Measurements from ENCODE around the gene SMYD3.

Gene SMYD3

DNA sequence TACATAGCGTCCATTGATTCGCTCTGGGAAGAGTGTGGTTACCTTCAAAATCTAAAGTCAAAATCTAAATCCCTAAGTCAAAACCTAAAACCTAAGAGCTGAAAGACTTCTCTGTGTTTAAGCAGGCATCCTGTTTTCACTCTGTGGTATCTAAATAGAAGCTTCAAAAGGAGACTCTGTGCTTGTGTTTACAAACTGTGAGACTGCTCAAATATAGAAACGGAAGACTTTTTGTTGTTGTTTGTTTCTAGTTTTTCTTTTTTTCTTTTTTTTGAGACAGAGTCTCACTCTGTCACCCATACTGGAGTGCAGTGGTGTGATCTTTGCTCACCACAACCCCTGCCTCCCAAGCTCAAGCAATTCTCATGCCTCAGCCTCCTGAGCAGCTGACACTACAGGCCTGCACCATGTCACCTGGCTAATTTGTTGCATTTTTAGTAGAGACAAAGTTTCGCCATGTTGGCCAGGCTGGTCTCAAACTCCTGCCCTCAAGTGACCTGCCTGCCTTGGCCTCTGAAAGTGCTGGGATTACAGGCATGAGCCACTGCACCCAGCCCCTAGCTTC, 425.9 kb downstream of the SMYD3 start:
- no peak overlapping the region for H3K4me3 ChIP-seq (ENCODE audit: insufficient read depth in 1 of 2, low read depth in 1 of 2, low read length in 2 of 2)
- H3K4ac ChIP-seq (ENCODE audit: low read depth in 1 of 2, low read length in 2 of 2), result no peak overlapping the region
- no peak overlapping the region for H3K18ac ChIP-seq (ENCODE audit: low read depth in 1 of 2, low read length in 2 of 2)
- no peak overlapping the region for H2BK5ac ChIP-seq (ENCODE audit: low read depth, low read length, poor library complexity, severe bottlenecking)
- WGBS, result 83% methylated on average over 1 of the region's 4 CpGs
- H3K9me3 ChIP-seq (ENCODE audit: control insufficient read depth, low read length), result peaks cover 8% of the 10 kb centered on the region
- H2BK15ac ChIP-seq (ENCODE audit: low read depth, poor library complexity, severe bottlenecking), result no peak overlapping the region
- H3K23ac ChIP-seq (ENCODE audit: low read length in 2 of 2), result no peak overlapping the region
- no peaks in the 10 kb centered on the region for H3K79me1 ChIP-seq (replicated peaks; ENCODE audit: low read length, poor library complexity, severe bottlenecking)
- DNase-seq, result no peak
- H2AFZ ChIP-seq (ENCODE audit: low read depth, low read length), result no peak overlapping the region
- no peak overlapping the region for H2BK120ac ChIP-seq (ENCODE audit: low read depth, low read length)
- H3K4me1 ChIP-seq (ENCODE audit: control insufficient read depth, insufficient read depth, low read depth, low read length), result no peaks in the 10 kb centered on the region
- no peak overlapping the region for H2BK12ac ChIP-seq (ENCODE audit: low read length in 2 of 2)
- H3K4me2 ChIP-seq (ENCODE audit: low read length, poor library complexity, severe bottlenecking), result no peak overlapping the region
- no peak overlapping the region for H3K9ac ChIP-seq (ENCODE audit: low read length)
- no peak overlapping the region for H4K91ac ChIP-seq (ENCODE audit: low read length)
- no peaks in the 10 kb centered on the region for H3K27me3 ChIP-seq (ENCODE audit: control insufficient read depth in 1 of 2, insufficient read depth in 1 of 2, low read length in 2 of 2)
- H3K36me3 ChIP-seq (ENCODE audit: control insufficient read depth in 1 of 2, insufficient read depth in 2 of 2, low read depth in 1 of 2, low read length in 2 of 2), result no peaks in the 10 kb centered on the region
- no peak overlapping the region for H3K27ac ChIP-seq (ENCODE audit: low read length, poor library complexity, severe bottlenecking)
- no peak overlapping the region for H3K14ac ChIP-seq (ENCODE audit: low read length in 2 of 2)
- H2AK5ac ChIP-seq (ENCODE audit: low read length, severe bottlenecking), result no peak overlapping the region
- H4K8ac ChIP-seq (ENCODE audit: low read length), result no peak overlapping the region

DNA sequence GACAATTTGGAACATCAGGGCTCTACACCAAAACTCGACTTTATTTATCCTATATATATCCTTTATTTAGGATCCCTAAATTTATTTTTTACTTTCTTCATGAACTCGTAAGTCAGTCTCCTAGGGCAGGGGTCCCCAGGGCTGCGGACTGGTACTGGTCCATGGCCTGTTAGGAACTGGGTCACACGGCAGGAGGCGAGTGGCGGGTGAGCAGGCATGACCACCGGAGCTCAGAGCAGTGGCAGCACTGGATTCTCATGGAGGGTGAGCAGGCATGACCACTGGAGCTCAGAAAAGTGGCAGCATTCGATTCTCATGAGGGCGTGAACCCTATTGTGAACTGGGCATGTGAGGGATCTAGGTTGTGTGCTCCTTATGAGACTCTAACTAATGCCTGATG, 427.0 kb downstream of the SMYD3 start:
- H2AK5ac ChIP-seq (ENCODE audit: low read length, severe bottlenecking), result no peak overlapping the region
- no peak overlapping the region for H3K23ac ChIP-seq (ENCODE audit: low read length in 2 of 2)
- H3K18ac ChIP-seq (ENCODE audit: low read depth in 1 of 2, low read length in 2 of 2), result no peak overlapping the region
- DNase-seq, result no peak
- H3K9ac ChIP-seq (ENCODE audit: low read length), result no peak overlapping the region
- H3K14ac ChIP-seq (ENCODE audit: low read length in 2 of 2), result no peak overlapping the region
- no peak overlapping the region for H4K8ac ChIP-seq (ENCODE audit: low read length)
- no peak overlapping the region for H2AFZ ChIP-seq (ENCODE audit: low read depth, low read length)
- no peak overlapping the region for H3K4me3 ChIP-seq (ENCODE audit: insufficient read depth in 1 of 2, low read depth in 1 of 2, low read length in 2 of 2)
- no peak overlapping the region for H2BK15ac ChIP-seq (ENCODE audit: low read depth, poor library complexity, severe bottlenecking)
- no peak overlapping the region for H2BK5ac ChIP-seq (ENCODE audit: low read depth, low read length, poor library complexity, severe bottlenecking)
- H3K27ac ChIP-seq (ENCODE audit: low read length, poor library complexity, severe bottlenecking), result no peak overlapping the region
- no peaks in the 10 kb centered on the region for H3K36me3 ChIP-seq (ENCODE audit: control insufficient read depth in 1 of 2, insufficient read depth in 2 of 2, low read depth in 1 of 2, low read length in 2 of 2)
- peak overlapping the region; percentile 4 for H4K91ac ChIP-seq (ENCODE audit: low read length)
- H3K9me3 ChIP-seq (ENCODE audit: control insufficient read depth, low read length), result peaks cover 8% of the 10 kb centered on the region
- no peak overlapping the region for H3K4me2 ChIP-seq (ENCODE audit: low read length, poor library complexity, severe bottlenecking)
- no peaks in the 10 kb centered on the region for H3K4me1 ChIP-seq (ENCODE audit: control insufficient read depth, insufficient read depth, low read depth, low read length)
- no peak overlapping the region for H3K4ac ChIP-seq (ENCODE audit: low read depth in 1 of 2, low read length in 2 of 2)
- H3K79me1 ChIP-seq (replicated peaks; ENCODE audit: low read length, poor library complexity, severe bottlenecking), result no peaks in the 10 kb centered on the region
- H2BK12ac ChIP-seq (ENCODE audit: low read length in 2 of 2), result no peak overlapping the region
- H2BK120ac ChIP-seq (ENCODE audit: low read depth, low read length), result no peak overlapping the region
- no peaks in the 10 kb centered on the region for H3K27me3 ChIP-seq (ENCODE audit: control insufficient read depth in 1 of 2, insufficient read depth in 1 of 2, low read length in 2 of 2)
- WGBS, result 98% methylated on average over 6 of the region's 9 CpGs

DNA sequence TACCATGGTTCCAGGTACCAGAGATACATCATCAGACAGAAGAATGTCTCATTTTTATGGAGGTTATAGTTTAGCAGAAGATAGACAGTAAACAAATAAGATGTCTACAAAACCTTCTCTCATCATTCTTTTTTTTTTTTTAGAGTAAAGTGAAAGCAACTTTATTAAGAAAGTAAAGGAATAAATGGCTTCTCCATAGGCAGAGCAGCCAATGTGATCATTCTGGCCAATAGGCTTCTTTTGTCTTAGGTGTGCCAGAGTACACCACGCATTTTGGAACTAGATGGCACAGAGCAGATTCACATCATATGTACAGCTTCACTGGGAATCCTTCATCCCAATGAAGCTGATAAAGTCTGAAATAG, 428.2 kb downstream of the SMYD3 start:
- Histone ChIP-seq H4K8ac (ENCODE audit: low read length) (no peak overlapping the region), H3K23ac (ENCODE audit: low read length in 2 of 2) (no peak overlapping the region), H3K18ac (ENCODE audit: low read depth in 1 of 2, low read length in 2 of 2) (no peak overlapping the region), H3K4me3 (ENCODE audit: insufficient read depth in 1 of 2, low read depth in 1 of 2, low read length in 2 of 2) (no peak overlapping the region), H3K27ac (ENCODE audit: low read length, poor library complexity, severe bottlenecking) (no peak overlapping the region), H2BK120ac (ENCODE audit: low read depth, low read length) (no peak overlapping the region), H3K4me1 (ENCODE audit: control insufficient read depth, insufficient read depth, low read depth, low read length) (no peaks in the 10 kb centered on the region), H3K27me3 (ENCODE audit: control insufficient read depth in 1 of 2, insufficient read depth in 1 of 2, low read length in 2 of 2) (no peaks in the 10 kb centered on the region), H3K14ac (ENCODE audit: low read length in 2 of 2) (no peak overlapping the region), H3K36me3 (ENCODE audit: control insufficient read depth in 1 of 2, insufficient read depth in 2 of 2, low read depth in 1 of 2, low read length in 2 of 2) (no peaks in the 10 kb centered on the region), H2AFZ (ENCODE audit: low read depth, low read length) (no peak overlapping the region), H3K9ac (ENCODE audit: low read length) (no peak overlapping the region), H3K79me1 (replicated peaks; ENCODE audit: low read length, poor library complexity, severe bottlenecking) (no peaks in the 10 kb centered on the region), H4K91ac (ENCODE audit: low read length) (no peak overlapping the region), H3K4me2 (ENCODE audit: low read length, poor library complexity, severe bottlenecking) (no peak overlapping the region), H3K9me3 (ENCODE audit: control insufficient read depth, low read length) (peaks cover 8% of the 10 kb centered on the region), H2BK15ac (ENCODE audit: low read depth, poor library complexity, severe bottlenecking) (no peak overlapping the region), H2BK12ac (ENCODE audit: low read length in 2 of 2) (no peak overlapping the region), H2AK5ac (ENCODE audit: low read length, severe bottlenecking) (no peak overlapping the region), H3K4ac (ENCODE audit: low read depth in 1 of 2, low read length in 2 of 2) (no peak overlapping the region), H2BK5ac (ENCODE audit: low read depth, low read length, poor library complexity, severe bottlenecking) (no peak overlapping the region)
- DNase-seq, result no peak
- 100% methylated on average over 1 of the region's 1 CpG for WGBS

DNA sequence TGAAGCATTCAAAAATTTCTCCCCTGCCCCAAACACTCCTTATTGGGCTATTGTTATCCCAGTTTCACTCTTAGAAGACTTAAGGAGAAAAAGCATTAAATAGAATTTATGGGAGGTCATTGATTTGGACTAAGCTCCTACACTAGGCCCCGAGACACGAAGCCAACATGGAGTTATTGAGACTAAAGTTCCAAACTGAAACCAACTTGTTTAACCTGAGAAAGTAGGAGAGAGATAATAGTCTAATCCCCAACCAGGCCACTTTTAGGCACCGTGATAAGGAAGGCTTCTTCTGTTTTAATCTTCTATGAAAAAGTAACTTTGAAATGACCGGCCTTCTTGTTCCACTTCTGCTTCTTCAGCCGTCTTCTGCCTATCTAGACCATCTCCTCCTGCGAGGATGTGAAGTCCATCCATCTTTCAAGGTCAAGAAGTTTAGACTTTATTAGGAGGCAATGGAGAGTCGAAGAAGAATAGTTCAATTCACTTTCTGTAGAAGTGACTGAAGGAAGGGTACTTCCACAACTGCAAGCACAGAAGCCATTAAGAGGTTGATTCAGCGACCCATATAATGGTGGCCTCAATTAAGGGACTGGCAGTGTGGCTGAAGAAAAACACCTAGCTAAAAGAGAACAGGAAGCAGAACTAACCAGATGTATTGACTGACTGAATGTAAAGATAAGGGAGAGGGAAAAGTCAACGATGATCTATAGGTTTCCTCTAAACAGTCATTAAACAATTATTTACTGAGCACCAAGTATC, 428.8 kb downstream of the SMYD3 start:
- Histone ChIP-seq H3K4me1 (ENCODE audit: control insufficient read depth, insufficient read depth, low read depth, low read length) (no peaks in the 10 kb centered on the region), H3K23ac (ENCODE audit: low read length in 2 of 2) (no peak overlapping the region), H3K9ac (ENCODE audit: low read length) (no peak overlapping the region), H3K9me3 (ENCODE audit: control insufficient read depth, low read length) (peaks cover 8% of the 10 kb centered on the region), H3K27ac (ENCODE audit: low read length, poor library complexity, severe bottlenecking) (no peak overlapping the region), H3K18ac (ENCODE audit: low read depth in 1 of 2, low read length in 2 of 2) (no peak overlapping the region), H4K8ac (ENCODE audit: low read length) (no peak overlapping the region), H3K36me3 (ENCODE audit: control insufficient read depth in 1 of 2, insufficient read depth in 2 of 2, low read depth in 1 of 2, low read length in 2 of 2) (no peaks in the 10 kb centered on the region), H3K4me3 (ENCODE audit: insufficient read depth in 1 of 2, low read depth in 1 of 2, low read length in 2 of 2) (no peak overlapping the region), H2BK5ac (ENCODE audit: low read depth, low read length, poor library complexity, severe bottlenecking) (no peak overlapping the region), H2BK120ac (ENCODE audit: low read depth, low read length) (no peak overlapping the region), H3K79me1 (replicated peaks; ENCODE audit: low read length, poor library complexity, severe bottlenecking) (peaks cover 2% of the 10 kb centered on the region), H2AFZ (ENCODE audit: low read depth, low read length) (no peak overlapping the region), H2BK12ac (ENCODE audit: low read length in 2 of 2) (no peak overlapping the region), H2BK15ac (ENCODE audit: low read depth, poor library complexity, severe bottlenecking) (no peak overlapping the region), H3K14ac (ENCODE audit: low read length in 2 of 2) (no peak overlapping the region), H2AK5ac (ENCODE audit: low read length, severe bottlenecking) (no peak overlapping the region), H3K4me2 (ENCODE audit: low read length, poor library complexity, severe bottlenecking) (no peak overlapping the region), H4K91ac (ENCODE audit: low read length) (no peak overlapping the region), H3K4ac (ENCODE audit: low read depth in 1 of 2, low read length in 2 of 2) (no peak overlapping the region), H3K27me3 (ENCODE audit: control insufficient read depth in 1 of 2, insufficient read depth in 1 of 2, low read length in 2 of 2) (no peaks in the 10 kb centered on the region)
- no peak for DNase-seq
- 84% methylated on average over 5 of the region's 9 CpGs for WGBS
